Islet of Langerhans (tissue), 1 donor: ENCODE measurements around the gene KDM4C.
"Not testable (repeated sequence)": the region's sequence is repeated elsewhere in the genome, so short reads cannot be mapped to it uniquely, and the experiment has no call there.

Experiments
- FAIRE-seq: peaks from one replicate; lab custom pipeline; 2011; peaks lifted over from hg19 to GRCh38; lab: Jason Lieb, UNC

KDM4C gene

GRCh38 chr9:6757456-6758247 lies at the start of gene KDM4C:
TSS of gene KDM4C (plus strand) at chr9:6757973. CDS start at chr9:6792989, 35,016 bp downstream.
- FAIRE-seq = no peak

- no peak for FAIRE-seq
Observed at GRCh38 chr9:6708732-6709131, 49.0 kb upstream of the KDM4C start.

DNA sequence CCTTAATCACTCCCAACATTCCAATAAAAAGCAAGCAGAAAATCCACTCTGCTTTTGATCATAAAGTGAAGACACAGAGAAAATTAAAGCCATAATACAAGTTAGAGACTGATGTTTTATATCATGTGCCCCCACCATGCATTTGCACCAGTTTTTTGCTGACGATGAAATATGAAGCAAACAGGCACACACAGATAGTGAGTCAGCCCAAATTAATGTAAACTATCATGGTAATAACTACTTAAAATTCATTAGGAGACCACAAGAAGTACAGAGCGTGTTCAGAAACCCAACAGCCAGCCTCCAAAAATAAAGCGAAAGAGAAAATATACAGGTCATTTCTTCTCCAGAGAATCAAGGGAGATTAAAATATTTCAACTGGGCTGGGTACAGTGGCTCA lies 46.4 kb upstream of the KDM4C start:
- FAIRE-seq = no peak

GRCh38 chr9:6712041-6712440 lies 45.7 kb upstream of the KDM4C start:
- no peak for FAIRE-seq

- no peak for FAIRE-seq
Observed at GRCh38 chr9:6714176-6714575, 43.6 kb upstream of the KDM4C start.

- FAIRE-seq = not testable (repeated sequence)
Observed at GRCh38 chr9:6715153-6715754, 42.5 kb upstream of the KDM4C start.

DNA sequence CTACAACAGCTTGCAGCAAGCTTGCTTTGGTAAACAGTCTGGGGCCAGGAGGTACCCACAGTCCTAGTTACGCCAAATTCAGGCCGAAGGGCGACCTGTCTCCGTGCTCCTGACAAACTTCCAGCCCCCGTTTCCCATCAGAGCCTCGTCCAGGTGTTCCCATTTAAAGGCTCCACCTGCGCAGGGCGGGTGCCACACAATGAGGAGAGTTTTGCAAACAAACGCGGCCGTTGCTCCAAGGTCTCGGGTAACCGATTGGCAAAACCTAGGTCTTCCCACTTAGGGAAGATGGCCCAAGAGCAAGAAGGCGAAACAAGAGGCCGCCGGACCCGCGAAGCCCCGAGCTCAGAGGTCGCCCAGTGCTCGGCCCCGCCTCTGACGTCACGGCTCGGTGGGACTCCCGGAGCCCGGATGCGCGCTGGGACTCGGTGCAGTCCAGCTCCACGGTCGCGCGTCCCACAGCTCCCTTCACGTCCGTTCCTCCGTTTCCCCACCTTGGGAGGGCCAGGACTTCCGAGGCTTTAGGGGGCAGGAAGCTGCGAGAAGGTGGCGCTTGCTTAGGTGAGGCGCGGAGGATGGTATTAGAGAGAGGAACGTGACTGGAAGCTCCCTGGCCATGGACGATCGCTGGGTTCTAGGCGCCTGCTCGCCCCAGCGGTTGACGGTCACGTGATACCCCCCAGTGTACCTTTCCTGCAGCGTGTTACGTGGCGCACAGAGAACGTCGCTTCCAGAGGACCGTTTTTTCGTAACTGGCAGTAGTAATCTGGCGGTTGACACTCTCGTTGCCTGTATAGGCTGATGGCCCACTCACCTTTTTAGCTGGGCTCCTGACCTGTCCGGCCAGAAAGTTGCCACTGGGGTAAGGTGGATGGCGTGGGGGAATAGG lies 41.8 kb upstream of the KDM4C start:
- FAIRE-seq = no peak

DNA sequence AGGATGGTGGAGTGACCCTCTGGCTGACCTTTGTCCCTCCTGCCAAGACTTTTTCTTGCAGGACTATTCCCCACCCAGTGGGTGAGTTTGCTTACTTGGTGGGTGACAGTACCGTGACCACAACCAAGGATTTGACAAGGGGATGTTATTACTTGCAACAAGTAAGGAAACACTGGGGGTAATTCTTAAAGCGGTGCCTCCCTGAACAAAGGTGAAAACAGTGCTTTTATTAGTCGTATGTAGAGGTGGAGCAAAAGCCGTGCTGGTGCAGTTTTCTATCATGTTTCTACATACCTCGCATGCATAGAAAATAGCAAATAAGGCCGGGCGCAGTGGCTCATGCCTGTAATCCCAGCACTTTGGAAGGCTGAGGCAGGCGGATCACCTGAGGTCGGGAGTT lies 41.0 kb upstream of the KDM4C start:
- no peak for FAIRE-seq

DNA sequence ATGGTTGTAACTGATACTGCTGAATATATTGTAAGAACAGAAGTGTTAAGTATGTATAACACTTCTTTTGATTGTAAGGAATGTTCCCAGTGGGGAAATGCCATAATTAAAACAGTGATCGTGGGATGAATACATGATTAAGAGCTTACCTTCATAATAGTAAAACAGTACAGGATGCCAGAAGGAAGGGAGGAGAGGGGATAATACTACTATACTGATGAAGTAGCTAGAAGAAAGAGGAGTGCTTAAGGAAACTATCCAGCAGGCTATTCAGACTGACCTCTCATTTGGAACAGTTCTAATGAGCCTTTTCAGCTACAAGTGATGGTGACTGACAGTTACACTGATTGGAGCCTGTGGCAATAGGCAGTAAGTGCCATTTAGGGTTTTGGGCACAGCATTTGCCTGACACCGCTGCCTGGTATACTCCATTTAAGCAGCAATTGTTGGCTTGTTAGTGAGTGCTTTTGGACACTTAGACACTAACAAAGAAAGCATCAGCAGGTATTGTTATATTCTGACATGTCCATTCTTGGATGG lies 33.8 kb upstream of the KDM4C start:
- no peak for FAIRE-seq

DNA sequence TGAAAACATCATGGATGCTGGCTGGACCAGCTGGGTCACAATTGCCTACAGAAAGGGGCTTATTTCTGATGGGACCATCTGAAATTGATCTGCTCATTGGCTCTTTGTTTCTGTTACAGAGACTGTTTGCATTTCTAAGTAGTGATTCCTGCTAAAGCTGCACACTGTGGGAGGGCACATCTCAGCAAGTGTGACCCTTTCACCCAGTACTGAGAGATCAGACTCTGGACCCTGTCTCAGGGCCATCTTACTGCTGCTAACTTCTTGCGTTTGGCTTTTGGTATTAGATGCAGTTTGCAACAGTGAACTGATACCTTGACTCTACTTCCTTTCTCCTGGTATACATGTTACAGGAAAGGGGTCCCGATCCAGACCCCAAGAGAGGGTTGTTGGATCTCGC lies 24.5 kb upstream of the KDM4C start:
- FAIRE-seq = no peak

DNA sequence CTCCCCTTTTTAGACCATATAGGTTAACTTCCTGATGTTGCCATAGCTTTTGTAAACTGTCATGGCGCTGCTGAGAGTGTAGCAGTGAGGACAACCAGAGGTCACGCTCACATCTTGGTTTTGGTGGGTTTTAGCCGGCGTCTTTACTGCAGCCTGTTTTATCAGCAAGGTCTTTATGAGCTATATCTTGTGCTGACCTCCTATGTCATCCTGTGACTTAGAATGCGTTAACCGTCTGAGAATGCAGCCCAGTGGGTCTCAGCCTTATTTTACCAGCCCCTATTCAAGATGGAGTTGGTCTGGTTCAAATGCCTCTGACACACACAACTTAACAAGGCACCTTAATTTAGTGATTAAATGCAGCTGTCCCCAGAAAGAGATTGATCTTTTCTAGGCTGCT lies 23.9 kb upstream of the KDM4C start:
- FAIRE-seq = no peak

- no peak for FAIRE-seq
Observed at GRCh38 chr9:6735422-6735821, 22.4 kb upstream of the KDM4C start.

DNA sequence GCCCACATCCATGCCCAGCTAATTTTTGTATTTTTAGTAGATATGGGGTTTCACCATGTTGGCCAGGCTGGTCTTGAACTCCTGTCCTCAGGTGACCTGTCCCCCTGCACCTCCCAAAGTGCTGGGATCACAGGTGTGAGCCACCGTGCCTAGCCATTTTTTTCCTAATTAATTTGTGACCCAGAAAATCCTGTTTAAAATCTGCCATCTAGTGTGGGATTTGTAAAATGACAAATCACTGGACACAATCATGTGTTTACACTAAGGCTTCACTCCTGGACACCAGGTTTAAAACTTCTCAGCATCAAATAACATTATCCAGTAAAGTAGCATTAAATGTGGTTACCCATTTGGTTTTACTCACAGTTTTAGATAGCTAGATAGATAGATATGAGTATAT lies 18.6 kb upstream of the KDM4C start:
- no peak for FAIRE-seq

GRCh38 chr9:6748861-6749260 lies 8.9 kb upstream of the KDM4C start:
- not testable (repeated sequence) for FAIRE-seq

DNA sequence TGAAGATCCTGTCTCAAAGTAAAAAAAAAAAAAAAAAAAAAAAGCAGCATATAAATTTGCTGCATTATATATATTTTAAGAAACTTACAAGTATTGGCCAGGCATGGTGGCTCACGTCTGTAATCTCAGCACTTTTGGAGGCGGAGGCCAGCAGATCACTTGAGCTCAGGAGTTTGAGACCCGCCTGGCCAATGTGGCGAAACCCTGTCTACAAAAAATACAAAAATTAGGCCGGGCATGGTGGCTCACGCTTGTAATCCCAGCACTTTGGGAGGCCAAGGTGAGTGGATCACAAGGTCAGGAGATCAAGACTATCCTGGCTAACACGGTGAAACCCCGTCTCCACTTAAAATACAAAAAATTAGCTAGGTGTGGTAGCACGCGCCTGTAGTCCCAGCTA lies 2.9 kb upstream of the KDM4C start:
- FAIRE-seq = not testable (repeated sequence)

DNA sequence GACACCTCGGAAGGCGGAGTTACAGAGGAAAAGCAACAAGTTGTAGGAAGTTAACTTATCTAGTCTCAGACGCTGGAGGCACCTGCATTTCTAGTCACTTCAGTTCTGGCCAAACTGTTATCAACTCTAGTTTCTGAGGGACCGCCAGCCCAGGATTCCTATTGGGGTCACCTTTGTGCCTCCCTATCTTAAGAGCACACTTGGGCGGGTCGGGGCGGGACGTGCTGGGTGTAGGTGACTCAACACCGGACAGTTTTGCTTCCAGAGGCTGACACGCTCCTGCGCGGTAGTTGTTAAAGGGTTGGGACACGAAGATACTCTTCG lies 679 bp upstream of the KDM4C start:
- FAIRE-seq = no peak

DNA sequence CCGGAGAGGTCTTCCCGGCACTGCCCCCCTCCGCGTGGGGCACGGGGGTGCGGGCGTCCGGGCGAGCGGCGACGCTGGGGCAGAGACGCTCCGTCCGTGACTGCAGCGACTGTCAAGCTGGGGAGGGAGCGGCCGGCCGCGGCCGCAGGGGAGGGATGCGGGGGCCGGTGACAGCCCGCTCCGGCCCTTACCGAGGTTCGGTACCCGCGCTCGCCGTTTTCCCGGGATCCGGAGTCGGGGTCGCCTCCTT lies 400 bp downstream of the KDM4C start:
- FAIRE-seq = no peak

DNA sequence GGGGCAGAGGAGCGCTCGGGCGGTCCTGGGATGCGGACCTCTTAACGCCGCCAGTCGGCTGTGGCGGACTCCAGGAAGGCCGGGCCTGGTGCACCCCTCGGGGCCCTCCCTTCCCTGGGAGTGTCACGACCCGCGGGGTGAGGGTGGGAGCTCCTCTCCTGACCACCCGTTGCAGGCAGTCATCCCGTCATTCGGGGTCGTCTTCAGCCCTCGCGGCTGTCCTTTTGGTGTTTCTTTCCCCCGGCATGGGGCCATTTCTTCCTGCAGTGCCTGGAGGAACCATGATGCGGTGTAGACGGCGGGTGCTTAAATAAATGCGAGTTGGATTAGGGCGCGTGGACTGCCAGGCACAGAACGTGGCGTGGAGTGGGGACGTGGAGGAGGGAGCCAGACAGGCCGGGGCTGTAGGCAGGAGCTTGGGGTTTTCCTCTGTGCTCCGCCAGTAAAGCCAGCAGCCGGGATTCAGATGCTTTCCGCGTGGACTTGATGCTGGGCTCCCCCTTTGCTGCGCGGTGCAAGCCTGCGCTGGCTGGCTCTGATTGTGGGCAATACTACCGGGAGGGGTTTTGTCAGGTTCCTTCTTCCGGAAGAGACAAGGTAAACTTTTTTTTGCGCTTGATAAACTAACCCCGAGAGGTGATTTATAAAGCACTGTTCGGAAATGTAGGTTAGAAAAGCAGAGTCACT lies 868 bp downstream of the KDM4C start:
- FAIRE-seq = no peak

DNA sequence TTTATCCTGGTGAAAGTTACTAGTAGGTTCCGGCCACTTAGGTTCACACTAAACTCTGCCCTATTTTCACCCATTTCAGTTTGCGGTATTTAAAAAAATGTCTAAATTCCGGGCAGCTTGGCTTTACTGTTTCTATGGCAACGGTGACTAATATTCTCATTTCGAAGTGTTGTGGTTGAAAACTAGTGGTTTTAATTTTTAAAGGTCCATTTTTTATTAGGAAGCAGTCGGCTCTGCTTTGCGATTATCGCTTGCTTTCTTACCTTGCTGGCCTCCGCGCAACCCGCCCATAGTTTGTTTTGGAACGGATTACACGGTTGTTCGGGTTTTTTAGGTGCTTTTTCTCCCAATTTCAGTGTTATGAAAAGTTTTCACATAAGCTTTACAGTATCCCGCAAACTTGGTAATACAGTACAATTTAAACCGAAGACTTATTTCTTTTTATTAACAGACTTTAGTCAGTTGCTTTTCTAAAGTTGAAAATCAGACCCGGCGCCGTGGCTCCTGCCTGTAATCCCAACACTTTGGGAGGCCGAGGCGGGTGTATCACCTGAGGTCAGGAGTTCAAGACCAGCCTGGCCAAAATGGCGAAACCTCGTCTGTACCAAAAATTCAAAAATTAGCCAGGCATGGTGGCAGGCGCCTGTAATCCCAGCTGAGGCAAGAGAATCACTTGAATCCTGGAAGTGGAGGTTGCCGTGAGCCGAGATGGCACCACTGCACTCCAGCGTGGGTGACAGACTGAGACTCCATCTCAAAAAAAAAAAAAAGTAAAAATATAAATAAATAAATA lies 1.6 kb downstream of the KDM4C start:
- FAIRE-seq = no peak

- no peak for FAIRE-seq
Observed at GRCh38 chr9:6761306-6761705, 3.5 kb downstream of the KDM4C start.

- no peak for FAIRE-seq
Observed at GRCh38 chr9:6763244-6763643, 5.5 kb downstream of the KDM4C start.

DNA sequence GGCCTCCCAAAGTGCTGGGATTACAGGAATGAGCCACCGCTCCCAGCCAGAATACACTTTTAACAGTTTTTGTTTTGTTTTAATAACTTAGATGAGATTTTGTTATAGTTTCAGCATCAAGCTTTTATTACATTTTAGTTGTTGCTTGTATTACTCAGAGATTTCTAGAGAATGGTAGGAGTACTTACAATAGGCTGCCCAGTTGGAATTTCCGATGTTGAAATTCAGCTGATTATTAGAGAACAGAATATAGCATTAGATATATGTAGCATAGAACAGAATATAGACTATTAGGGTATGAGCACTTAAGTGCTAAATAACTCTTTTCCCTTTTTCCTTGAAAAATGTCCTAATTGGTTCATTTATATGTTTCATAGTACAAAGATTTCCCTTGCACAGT lies 6.2 kb downstream of the KDM4C start:
- FAIRE-seq = no peak
